OCI-LY3 (cell line): ENCODE measurements around the gene OPCML.

Experiments used
- H2AFZ ChIP-seq: fragments of 200-600, 300-600 bp; shearing (Covaris generic); 2 replicates; pipeline ENCODE4 v1.6.0; 2014; ENCODE audit warnings: antibody characterized with exemption, low read depth, low read length
- H3K27ac ChIP-seq: fragments of 200-600, 300-600 bp; sonication (generic); 2 replicates; pipeline ENCODE4 v1.5.1; 2014; ENCODE audit warnings: mild to moderate bottlenecking, low read length, moderate library complexity, mixed read lengths
- H3K27me3 ChIP-seq: fragments of 200-600, 300-600 bp; sonication (generic); 2 replicates; pipeline ENCODE4 v1.6.1; 2014; ENCODE audit warnings: low read depth, low read length, mixed read lengths
- H3K36me3 ChIP-seq: fragments of 200-600, 300-600 bp; sonication (generic); replicated peaks from 2 replicates; pipeline ENCODE3; 2014; ENCODE audit warnings: low read depth, low read length, mixed read lengths
- H3K4me1 ChIP-seq: fragments of 300-600, 200-600 bp; sonication (generic); 2 replicates; pipeline ENCODE4 v1.6.1; 2014; ENCODE audit warnings: low read length, mixed read lengths
- H3K4me2 ChIP-seq: fragments of 200-600, 300-600 bp; sonication (generic); 2 replicates; pipeline ENCODE4 v1.6.1; 2014; ENCODE audit warnings: low read length, mixed read lengths
- H3K4me3 ChIP-seq: fragments of 300-600, 200-600 bp; sonication (generic); 2 replicates; pipeline ENCODE4 v1.5.1; 2014; ENCODE audit warnings: antibody characterized with exemption, mild to moderate bottlenecking, low read length, moderate library complexity
- H3K79me2 ChIP-seq: fragments of 300-600, 200-600 bp; shearing (Covaris generic); 2 replicates; pipeline ENCODE4 v1.6.1; 2014; ENCODE audit warnings: mild to moderate bottlenecking, low read length, mixed read lengths
- H3K9ac ChIP-seq: fragments of 300-600, 200-600 bp; shearing (Covaris generic); 2 replicates; pipeline ENCODE4 v1.6.0; 2014; ENCODE audit warnings: mild to moderate bottlenecking, low read length, moderate library complexity
- H3K9me3 ChIP-seq: fragments of 200-600, 300-600 bp; shearing (Covaris generic); 2 replicates; pipeline ENCODE4 v1.6.1; 2014; ENCODE audit warnings: low read length, mixed read lengths; ENCODE audit not compliant: insufficient read depth
- H4K20me1 ChIP-seq: fragments of 200-600, 300-600 bp; sonication (generic); 2 replicates; pipeline ENCODE4 v1.6.1; 2016; ENCODE audit warnings: low read length, mixed read lengths; ENCODE audit not compliant: insufficient read depth
- CTCF ChIP-seq: fragments of 200-600, 300-600 bp; sonication (generic); IDR thresholded peaks from 2 replicates; pipeline ENCODE4 v1.5.1; 2014; ENCODE audit warnings: antibody characterized with exemption, low read length, low read depth
- EZH2phosphoT487 ChIP-seq: fragments of 200-600 bp; shearing (Covaris generic); IDR thresholded peaks from 2 replicates; pipeline ENCODE4 v1.6.1; 2018; ENCODE audit warnings: antibody characterized with exemption, mixed run types, low read depth

OPCML gene

GRCh38 chr11:133166662-133167061 lies 365.6 kb downstream of the OPCML start:
- no peak overlapping the region for H3K4me3 ChIP-seq
- H4K20me1 ChIP-seq = no peaks in the 10 kb centered on the region
- no peak overlapping the region for H3K4me2 ChIP-seq
- TF ChIP-seq CTCF = no peak
- TF ChIP-seq EZH2phosphoT487 = no peak
- no peaks in the 10 kb centered on the region for H3K4me1 ChIP-seq
- no peak overlapping the region for H2AFZ ChIP-seq
- H3K9ac ChIP-seq = no peak overlapping the region
- peaks cover 4% of the 10 kb centered on the region; the same call in 1 of the 2 replicates for H3K27me3 ChIP-seq
- H3K79me2 ChIP-seq = no peaks in the 10 kb centered on the region
- H3K9me3 ChIP-seq = no peaks in the 10 kb centered on the region
- no peak overlapping the region for H3K27ac ChIP-seq
- H3K36me3 ChIP-seq = no peaks in the 10 kb centered on the region

- no peaks in the 10 kb centered on the region for H4K20me1 ChIP-seq
- H3K9ac ChIP-seq = no peak overlapping the region
Measured at GRCh38 chr11:133164986-133165385, 367.3 kb downstream of the OPCML start.

GRCh38 chr11:133163463-133164419 lies 368.6 kb downstream of the OPCML start:
- Histone ChIP-seq H3K36me3 (no peaks in the 10 kb centered on the region), H3K9me3 (no peaks in the 10 kb centered on the region), H3K4me3 (no peak overlapping the region), H3K4me1 (no peaks in the 10 kb centered on the region), H4K20me1 (no peaks in the 10 kb centered on the region), H3K9ac (no peak overlapping the region), H3K27me3 (peaks cover 4% of the 10 kb centered on the region; the same call in 1 of the 2 replicates), H3K4me2 (no peak overlapping the region), H3K79me2 (no peaks in the 10 kb centered on the region), H3K27ac (no peak overlapping the region), H2AFZ (no peak overlapping the region)
- TF ChIP-seq EZH2phosphoT487 (no peak), CTCF (peak; percentile 80)

More at GRCh38 chr11:133164986-133165385, 367.3 kb downstream of the OPCML start:
- peaks cover 4% of the 10 kb centered on the region; the same call in 1 of the 2 replicates for H3K27me3 ChIP-seq
- H2AFZ ChIP-seq = no peak overlapping the region
- H3K9me3 ChIP-seq = no peaks in the 10 kb centered on the region
- no peaks in the 10 kb centered on the region for H3K4me1 ChIP-seq
- H3K27ac ChIP-seq = no peak overlapping the region
- TF ChIP-seq CTCF (no peak), EZH2phosphoT487 (no peak)
- no peak overlapping the region for H3K4me2 ChIP-seq
- no peaks in the 10 kb centered on the region for H3K79me2 ChIP-seq
- H3K4me3 ChIP-seq = no peak overlapping the region
- no peaks in the 10 kb centered on the region for H3K36me3 ChIP-seq

- TF ChIP-seq EZH2phosphoT487 (no peak), CTCF (no peak)
- Histone ChIP-seq H3K9me3 (no peaks in the 10 kb centered on the region), H3K9ac (no peak overlapping the region), H2AFZ (no peak overlapping the region), H3K4me3 (no peak overlapping the region), H4K20me1 (no peaks in the 10 kb centered on the region), H3K27me3 (peaks cover 6% of the 10 kb centered on the region; the same call in 1 of the 2 replicates), H3K36me3 (no peaks in the 10 kb centered on the region), H3K79me2 (no peaks in the 10 kb centered on the region), H3K4me2 (no peak overlapping the region), H3K27ac (no peak overlapping the region), H3K4me1 (no peaks in the 10 kb centered on the region)
Measured at GRCh38 chr11:133162227-133162626, 370.1 kb downstream of the OPCML start.
